Measurements from ENCODE around the gene MZF1. TPM values are rescaled to one million over a fixed set of nuclear protein-coding genes. Genes with fewer than 3 reads are reported as not detected.

MZF1 gene
- total and polyA plus RNA-seq, 4 donors = 4.9 to 21.1 (median 8.8) TPM

DNA sequence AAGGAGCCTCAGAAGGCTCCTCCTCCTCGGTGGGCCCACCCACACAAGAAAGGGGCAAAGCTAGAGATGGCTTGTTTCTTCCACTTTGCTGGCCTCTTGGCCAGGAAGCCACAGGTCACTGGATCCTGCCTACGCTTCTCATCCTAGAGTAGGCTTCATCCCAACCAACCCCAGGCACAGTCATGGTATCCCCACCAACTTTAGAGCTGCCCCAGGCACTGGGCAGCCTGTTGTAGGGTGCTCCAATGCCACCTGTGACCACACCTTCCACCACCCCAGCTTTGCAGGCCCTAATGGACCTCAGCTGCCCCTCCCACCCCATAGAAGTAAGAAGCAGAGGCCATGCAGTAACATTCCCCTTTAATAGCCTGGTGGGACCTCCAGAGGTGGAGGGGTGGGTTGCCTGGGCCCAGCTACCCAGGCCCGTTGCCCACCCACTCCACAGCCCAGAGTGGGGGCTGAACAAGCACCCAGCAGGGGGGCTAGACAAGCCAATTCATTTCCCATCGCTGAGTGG is 17.7 kb downstream of the MZF1 start (continued):
- no peak for TF ChIP-seq GABPA (IDR thresholded peaks at IDR 0.05 in 1 of 2, conservative IDR thresholded peaks at IDR 0.05 in 1 of 2)
- no peak for TF ChIP-seq SP1 (IDR thresholded peaks at IDR 0.05)

DNA sequence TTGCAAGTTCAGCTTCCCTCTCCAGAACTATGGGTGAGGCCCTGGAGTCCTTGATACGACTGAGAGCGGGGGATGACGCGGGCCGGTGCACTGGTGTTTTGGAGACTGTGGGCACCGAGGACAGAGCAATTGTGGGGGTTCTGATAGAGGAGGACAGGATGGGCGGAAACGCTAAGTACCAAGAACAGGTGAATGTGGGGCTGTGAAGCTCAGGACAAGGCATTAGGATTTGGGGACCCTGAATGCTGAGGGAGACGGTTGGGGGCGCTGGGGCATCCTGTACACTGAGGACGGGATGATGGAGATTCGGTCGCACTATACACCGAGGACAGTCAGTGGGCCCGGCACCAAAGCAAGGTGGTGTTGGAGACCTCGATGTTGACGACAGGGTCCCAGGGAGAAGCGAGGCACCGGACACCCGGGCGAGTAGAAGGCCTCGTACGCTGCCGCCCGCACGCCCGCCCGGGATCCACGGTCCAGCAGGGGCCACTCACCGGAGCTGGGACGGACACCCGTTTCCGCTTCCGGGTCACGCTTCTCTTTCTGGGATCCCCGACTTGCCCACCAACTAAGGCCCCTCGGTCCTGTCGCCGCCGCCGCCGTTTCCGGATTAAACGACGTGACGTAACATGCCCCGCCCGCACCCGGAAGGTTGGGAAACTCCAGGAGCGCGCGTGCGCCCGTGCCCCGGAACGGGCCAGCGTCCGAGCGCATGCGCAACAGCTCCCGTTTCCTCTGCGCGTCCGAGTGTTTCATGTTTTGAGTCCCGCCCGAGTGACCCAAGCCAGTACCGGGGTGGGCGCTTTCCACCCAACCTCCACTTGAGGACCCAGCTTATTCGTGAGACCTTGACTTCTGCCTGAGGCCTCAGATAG is 18.4 kb downstream of the MZF1 start, which contains the start of gene CHMP2A:
Gene CHMP2A, minus strand, starts transcription at position 612 of the 875 bp plus-strand sequence. CDS start 893 bp downstream, outside the sequence.
- H3K4me1 ChIP-seq (ENCODE audit: control insufficient read depth in 4 of 4, insufficient read depth in 4 of 4, low read length in 3 of 4) = peaks cover 10 to 39% (median 35%) of the 10 kb centered on the region in 4 donors
- peak; percentile 13 for TF ChIP-seq NR2F2 (IDR thresholded peaks at IDR 0.05)
- TF ChIP-seq, protein P1, sequence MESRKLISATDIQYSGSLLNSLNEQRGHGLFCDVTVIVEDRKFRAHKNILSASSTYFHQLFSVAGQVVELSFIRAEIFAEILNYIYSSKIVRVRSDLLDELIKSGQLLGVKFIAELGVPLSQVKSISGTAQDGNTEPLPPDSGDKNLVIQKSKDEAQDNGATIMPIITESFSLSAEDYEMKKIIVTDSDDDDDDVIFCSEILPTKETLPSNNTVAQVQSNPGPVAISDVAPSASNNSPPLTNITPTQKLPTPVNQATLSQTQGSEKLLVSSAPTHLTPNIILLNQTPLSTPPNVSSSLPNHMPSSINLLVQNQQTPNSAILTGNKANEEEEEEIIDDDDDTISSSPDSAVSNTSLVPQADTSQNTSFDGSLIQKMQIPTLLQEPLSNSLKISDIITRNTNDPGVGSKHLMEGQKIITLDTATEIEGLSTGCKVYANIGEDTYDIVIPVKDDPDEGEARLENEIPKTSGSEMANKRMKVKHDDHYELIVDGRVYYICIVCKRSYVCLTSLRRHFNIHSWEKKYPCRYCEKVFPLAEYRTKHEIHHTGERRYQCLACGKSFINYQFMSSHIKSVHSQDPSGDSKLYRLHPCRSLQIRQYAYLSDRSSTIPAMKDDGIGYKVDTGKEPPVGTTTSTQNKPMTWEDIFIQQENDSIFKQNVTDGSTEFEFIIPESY (IDR thresholded peaks at IDR 0.05) = no peak
- peak; percentile 89 for TF ChIP-seq YY1 (IDR thresholded peaks at IDR 0.05)
- TF ChIP-seq, protein P2, sequence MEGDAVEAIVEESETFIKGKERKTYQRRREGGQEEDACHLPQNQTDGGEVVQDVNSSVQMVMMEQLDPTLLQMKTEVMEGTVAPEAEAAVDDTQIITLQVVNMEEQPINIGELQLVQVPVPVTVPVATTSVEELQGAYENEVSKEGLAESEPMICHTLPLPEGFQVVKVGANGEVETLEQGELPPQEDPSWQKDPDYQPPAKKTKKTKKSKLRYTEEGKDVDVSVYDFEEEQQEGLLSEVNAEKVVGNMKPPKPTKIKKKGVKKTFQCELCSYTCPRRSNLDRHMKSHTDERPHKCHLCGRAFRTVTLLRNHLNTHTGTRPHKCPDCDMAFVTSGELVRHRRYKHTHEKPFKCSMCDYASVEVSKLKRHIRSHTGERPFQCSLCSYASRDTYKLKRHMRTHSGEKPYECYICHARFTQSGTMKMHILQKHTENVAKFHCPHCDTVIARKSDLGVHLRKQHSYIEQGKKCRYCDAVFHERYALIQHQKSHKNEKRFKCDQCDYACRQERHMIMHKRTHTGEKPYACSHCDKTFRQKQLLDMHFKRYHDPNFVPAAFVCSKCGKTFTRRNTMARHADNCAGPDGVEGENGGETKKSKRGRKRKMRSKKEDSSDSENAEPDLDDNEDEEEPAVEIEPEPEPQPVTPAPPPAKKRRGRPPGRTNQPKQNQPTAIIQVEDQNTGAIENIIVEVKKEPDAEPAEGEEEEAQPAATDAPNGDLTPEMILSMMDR (IDR thresholded peaks at IDR 0.05; ENCODE audit: low read depth, low read length, missing input control) = no peak
- TF ChIP-seq RAD21 (IDR thresholded peaks at IDR 0.05) = no peak
- TF ChIP-seq, protein P3, sequence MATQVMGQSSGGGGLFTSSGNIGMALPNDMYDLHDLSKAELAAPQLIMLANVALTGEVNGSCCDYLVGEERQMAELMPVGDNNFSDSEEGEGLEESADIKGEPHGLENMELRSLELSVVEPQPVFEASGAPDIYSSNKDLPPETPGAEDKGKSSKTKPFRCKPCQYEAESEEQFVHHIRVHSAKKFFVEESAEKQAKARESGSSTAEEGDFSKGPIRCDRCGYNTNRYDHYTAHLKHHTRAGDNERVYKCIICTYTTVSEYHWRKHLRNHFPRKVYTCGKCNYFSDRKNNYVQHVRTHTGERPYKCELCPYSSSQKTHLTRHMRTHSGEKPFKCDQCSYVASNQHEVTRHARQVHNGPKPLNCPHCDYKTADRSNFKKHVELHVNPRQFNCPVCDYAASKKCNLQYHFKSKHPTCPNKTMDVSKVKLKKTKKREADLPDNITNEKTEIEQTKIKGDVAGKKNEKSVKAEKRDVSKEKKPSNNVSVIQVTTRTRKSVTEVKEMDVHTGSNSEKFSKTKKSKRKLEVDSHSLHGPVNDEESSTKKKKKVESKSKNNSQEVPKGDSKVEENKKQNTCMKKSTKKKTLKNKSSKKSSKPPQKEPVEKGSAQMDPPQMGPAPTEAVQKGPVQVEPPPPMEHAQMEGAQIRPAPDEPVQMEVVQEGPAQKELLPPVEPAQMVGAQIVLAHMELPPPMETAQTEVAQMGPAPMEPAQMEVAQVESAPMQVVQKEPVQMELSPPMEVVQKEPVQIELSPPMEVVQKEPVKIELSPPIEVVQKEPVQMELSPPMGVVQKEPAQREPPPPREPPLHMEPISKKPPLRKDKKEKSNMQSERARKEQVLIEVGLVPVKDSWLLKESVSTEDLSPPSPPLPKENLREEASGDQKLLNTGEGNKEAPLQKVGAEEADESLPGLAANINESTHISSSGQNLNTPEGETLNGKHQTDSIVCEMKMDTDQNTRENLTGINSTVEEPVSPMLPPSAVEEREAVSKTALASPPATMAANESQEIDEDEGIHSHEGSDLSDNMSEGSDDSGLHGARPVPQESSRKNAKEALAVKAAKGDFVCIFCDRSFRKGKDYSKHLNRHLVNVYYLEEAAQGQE (IDR thresholded peaks at IDR 0.05) = no peak
- TF ChIP-seq HNF4A (conservative IDR thresholded peaks at IDR 0.05) = peak in 1 of 2 donors; percentile 4
- TF ChIP-seq HNF4G (IDR thresholded peaks at IDR 0.05) = no peak
- no peak for TF ChIP-seq RXRA (IDR thresholded peaks at IDR 0.05)
- no peak for TF ChIP-seq FOXA2 (IDR thresholded peaks at IDR 0.05)
- TF ChIP-seq SP1 (IDR thresholded peaks at IDR 0.05) = peak; percentile 52
- TF ChIP-seq FOXA1 (IDR thresholded peaks at IDR 0.05) = no peak
- TF ChIP-seq GABPA (IDR thresholded peaks at IDR 0.05 in 1 of 2, conservative IDR thresholded peaks at IDR 0.05 in 1 of 2) = peak; percentile 95 to 98
- no peak for TF ChIP-seq TAF1 (conservative IDR thresholded peaks at IDR 0.05)
- TF ChIP-seq JUND (IDR thresholded peaks at IDR 0.05) = no peak
- TF ChIP-seq, protein P4, sequence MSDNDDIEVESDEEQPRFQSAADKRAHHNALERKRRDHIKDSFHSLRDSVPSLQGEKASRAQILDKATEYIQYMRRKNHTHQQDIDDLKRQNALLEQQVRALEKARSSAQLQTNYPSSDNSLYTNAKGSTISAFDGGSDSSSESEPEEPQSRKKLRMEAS (IDR thresholded peaks at IDR 0.05) = no peak
- TF ChIP-seq, protein P5, sequence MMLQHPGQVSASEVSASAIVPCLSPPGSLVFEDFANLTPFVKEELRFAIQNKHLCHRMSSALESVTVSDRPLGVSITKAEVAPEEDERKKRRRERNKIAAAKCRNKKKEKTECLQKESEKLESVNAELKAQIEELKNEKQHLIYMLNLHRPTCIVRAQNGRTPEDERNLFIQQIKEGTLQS (IDR thresholded peaks at IDR 0.05) = no peak
- peak in 1 of 2 donors; percentile 44 for TF ChIP-seq EGR1 (IDR thresholded peaks at IDR 0.05; ENCODE audit: low read depth in 2 of 2)
- no peaks in the 10 kb centered on the region for H3K27me3 ChIP-seq (ENCODE audit: control insufficient read depth in 4 of 4, insufficient read depth in 4 of 4, low read length in 3 of 4)
- WGBS = under 1% methylated on average over 69 of the region's 69 CpGs
- H3K27ac ChIP-seq (ENCODE audit: low read depth in 1 of 2, low read length in 2 of 2) = peak within 1 kb of the TSS; percentile 71 to 92
- H3K9ac ChIP-seq (ENCODE audit: low read depth in 1 of 2, low read length in 2 of 2) = peak within 1 kb of the TSS; percentile 76 to 91
- peak; percentile 97 for DNase-seq (ENCODE audit: low spot score)
- no peaks in the 10 kb centered on the region for H3K9me3 ChIP-seq (ENCODE audit: control insufficient read depth in 4 of 4, low read length in 3 of 4)
- H3K36me3 ChIP-seq (ENCODE audit: control insufficient read depth in 4 of 4, insufficient read depth in 3 of 4, low read depth in 1 of 4, low read length in 3 of 4) = peaks cover 5 to 37% (median 27%) of the 10 kb centered on the region in 4 donors
- H3K4me3 ChIP-seq (ENCODE audit: low read depth in 1 of 3, low read length in 3 of 3) = peak within 1 kb of the TSS; percentile 62 to 99 (median 79)
